H1 (cell line): ENCODE results near the gene TMEM41A. TPM values are rescaled to one million over a fixed set of nuclear protein-coding genes. Genes with fewer than 3 reads are reported as not detected.

Experiments
- CTCF ChIA-PET: fragments of 300-600 bp; sonication (Branson Sonifier 250); formaldehyde crosslinking; loops from one replicate; lab custom pipeline; 2021; ENCODE audit not compliant: partially characterized antibody; lab: Charles Lee
- POLR2A ChIA-PET: fragments of 300-600 bp; sonication (Branson Sonifier 250); formaldehyde crosslinking; loops from one replicate; lab custom pipeline; 2021; ENCODE audit warnings: inconsistent platforms; ENCODE audit not compliant: partially characterized antibody; lab: Charles Lee
- DNase-seq, 2 experiments: peaks; one replicate each; pipeline versions ENCODE4 v3.0.0 to v3.0.0-alpha.2; 2010 to 2022; ENCODE audit warnings: low spot score in 2 of 2, low read depth in 1 of 2, mixed read lengths in 1 of 2
- FAIRE-seq: peaks from 2 replicates; lab custom pipeline; 2011; peaks lifted over from hg19 to GRCh38; lab: Jason Lieb, UNC
- H2AFZ ChIP-seq: 2 replicates; pipeline ENCODE4 v1.8.1; 2012; ENCODE audit warnings: low read length, inconsistent platforms
- H2AK5ac ChIP-seq: 2 replicates; pipeline ENCODE4 v1.6.1; 2013; ENCODE audit warnings: low read depth, low read length
- H2BK120ac ChIP-seq: replicated peaks from 2 replicates; pipeline ENCODE3; 2013; ENCODE audit warnings: low read depth, low read length, inconsistent platforms
- H2BK12ac ChIP-seq: 2 replicates; pipeline ENCODE4 v1.6.1; 2013; ENCODE audit warnings: low read depth, low read length
- H2BK15ac ChIP-seq: 2 replicates; pipeline ENCODE4 v1.6.1; 2013; ENCODE audit warnings: low read length
- H2BK20ac ChIP-seq: 2 replicates; pipeline ENCODE4 v1.6.1; 2013; ENCODE audit warnings: low read length
- H2BK5ac ChIP-seq: 2 replicates; pipeline ENCODE4 v1.6.1; 2013; ENCODE audit warnings: low read depth, low read length
- H3K14ac ChIP-seq: 2 replicates; pipeline ENCODE4 v1.6.1; 2013; ENCODE audit warnings: inconsistent platforms; ENCODE audit not compliant: insufficient read length
- H3K18ac ChIP-seq: 2 replicates; pipeline ENCODE4 v1.6.1; 2013; ENCODE audit warnings: low read length; ENCODE audit errors: extremely low read depth
- H3K23ac ChIP-seq: 2 replicates; pipeline ENCODE4 v1.6.1; 2013; ENCODE audit warnings: inconsistent platforms; ENCODE audit not compliant: insufficient read length
- H3K23me2 ChIP-seq: 2 replicates; pipeline ENCODE4 v1.6.1; 2013; ENCODE audit warnings: low read depth, low read length
- H3K27ac ChIP-seq: 2 replicates; pipeline ENCODE4 v1.6.1; 2011; ENCODE audit warnings: low read depth, low read length, inconsistent platforms
- H3K27me3 ChIP-seq, 4 experiments: replicated peaks in 1 of 4; 1 replicate in 1 of 4; 2 replicates in 3 of 4; pipeline versions ENCODE4 v1.6.1 to v1.8.1; 2011 to 2013; ENCODE audit warnings: low read length in 3 of 4, mild to moderate bottlenecking in 3 of 4, inconsistent platforms in 2 of 4, mixed read lengths in 2 of 4, moderate library complexity in 1 of 4; ENCODE audit not compliant: control insufficient read depth in 3 of 4, insufficient read depth in 3 of 4; ENCODE audit errors: extremely low read depth in 1 of 4
- H3K36me3 ChIP-seq, 4 experiments: 2 replicates each; pipeline versions ENCODE4 v1.6.1 to v1.8.1; 2011 to 2013; ENCODE audit warnings: mild to moderate bottlenecking in 4 of 4, low read length in 3 of 4, moderate library complexity in 2 of 4, control low read depth in 1 of 4, inconsistent platforms in 1 of 4; ENCODE audit not compliant: insufficient read depth in 4 of 4, control insufficient read depth in 2 of 4
- H3K4ac ChIP-seq: replicated peaks from 2 replicates; pipeline ENCODE3; 2013; ENCODE audit warnings: low read length, low read depth, mixed read lengths, inconsistent platforms; ENCODE audit not compliant: insufficient read length
- H3K4me1 ChIP-seq, 4 experiments: replicated peaks in 1 of 4; 1 replicate in 1 of 4; 2 replicates in 3 of 4; pipeline versions ENCODE4 v1.6.1 to v1.8.1; 2011 to 2013; ENCODE audit warnings: low read length in 3 of 4, inconsistent platforms in 2 of 4, mixed read lengths in 1 of 4; ENCODE audit not compliant: insufficient read depth in 4 of 4, control insufficient read depth in 3 of 4
- H3K4me2 ChIP-seq, 2 experiments: 2 replicates each; pipeline versions ENCODE4 v1.6.1 to v1.8.1; 2011 to 2013; ENCODE audit warnings: low read depth in 2 of 2, low read length in 2 of 2, control low read depth in 1 of 2, inconsistent platforms in 1 of 2, mild to moderate bottlenecking in 1 of 2; ENCODE audit not compliant: insufficient read depth in 1 of 2
- H3K4me3 ChIP-seq, 4 experiments: fragments of 200-600, 300-600 bp in 1 of 4; sonication (generic), shearing (Covaris generic), sonication (Bioruptor Twin) in 1 of 4; 2 replicates each; pipeline versions ENCODE4 v1.5.1 to v1.8.1; 2011 to 2016; ENCODE audit warnings: low read length in 4 of 4, low read depth in 3 of 4, control low read depth in 2 of 4, inconsistent platforms in 2 of 4, mild to moderate bottlenecking in 2 of 4, mixed read lengths in 1 of 4, moderate library complexity in 1 of 4; ENCODE audit not compliant: insufficient read depth in 2 of 4; ENCODE audit errors: extremely low read depth in 1 of 4
- H3K56ac ChIP-seq: replicated peaks from 2 replicates; pipeline ENCODE3; 2013; ENCODE audit warnings: low read depth, mild to moderate bottlenecking, mixed read lengths, low read length, inconsistent platforms; ENCODE audit not compliant: insufficient read length
- H3K79me1 ChIP-seq: 2 replicates; pipeline ENCODE4 v1.6.1; 2013; ENCODE audit warnings: low read depth, low read length, control low read depth
- H3K79me2 ChIP-seq, 2 experiments: 2 replicates each; pipeline versions ENCODE4 v1.6.1 to v1.8.1; 2012 to 2013; ENCODE audit warnings: low read length in 2 of 2, mild to moderate bottlenecking in 2 of 2, inconsistent platforms in 1 of 2; ENCODE audit not compliant: insufficient read depth in 2 of 2, control insufficient read depth in 1 of 2
- H3K9ac ChIP-seq, 4 experiments: replicated peaks in 1 of 4; 1 replicate in 1 of 4; 2 replicates in 3 of 4; pipeline versions ENCODE4 v1.6.1 to v1.8.1; 2011 to 2013; ENCODE audit warnings: low read depth in 3 of 4, low read length in 3 of 4, control low read depth in 2 of 4, mild to moderate bottlenecking in 2 of 4, moderate library complexity in 2 of 4, inconsistent platforms in 1 of 4; ENCODE audit errors: extremely low read depth in 1 of 4
- H3K9me3 ChIP-seq, 2 experiments: 2 replicates each; pipeline versions ENCODE4 v1.6.1 to v1.8.1; 2012 to 2013; ENCODE audit warnings: mild to moderate bottlenecking in 2 of 2, moderate library complexity in 2 of 2, control low read depth in 1 of 2, inconsistent platforms in 1 of 2, low read depth in 1 of 2, low read length in 1 of 2, mixed read lengths in 1 of 2; ENCODE audit not compliant: insufficient read depth in 2 of 2
- H4K20me1 ChIP-seq, 2 experiments: replicated peaks in 1 of 2; 2 replicates each; pipeline versions ENCODE3 to v1.8.1; 2011 to 2013; ENCODE audit warnings: inconsistent platforms in 2 of 2, low read length in 2 of 2, mild to moderate bottlenecking in 1 of 2; ENCODE audit not compliant: insufficient read depth in 2 of 2, control insufficient read depth in 1 of 2
- H4K5ac ChIP-seq: 2 replicates; pipeline ENCODE4 v1.6.1; 2013; ENCODE audit warnings: low read length, low read depth, mixed read lengths, inconsistent platforms; ENCODE audit not compliant: insufficient read length
- H4K8ac ChIP-seq: 2 replicates; pipeline ENCODE4 v1.8.0; 2013; ENCODE audit warnings: mild to moderate bottlenecking, moderate library complexity, low read length, inconsistent platforms; ENCODE audit not compliant: insufficient read depth; ENCODE audit errors: extremely low read depth
- H4K91ac ChIP-seq: replicated peaks from 2 replicates; pipeline ENCODE3; 2013; ENCODE audit warnings: low read length, mixed read lengths, inconsistent platforms; ENCODE audit not compliant: insufficient read length
- FOSL1 ChIP-seq: IDR thresholded peaks from 2 replicates; pipeline ENCODE4 v1.6.1; 2011; ENCODE audit warnings: mild to moderate bottlenecking, low read depth, low read length, moderate library complexity; ENCODE audit not compliant: insufficient read depth
- HDAC2 ChIP-seq, 2 experiments: fragments of 300-600 bp in 1 of 2; sonication (generic) in 1 of 2; IDR thresholded peaks; 2 replicates each; pipeline ENCODE4 v1.6.1; 2011 to 2012; ENCODE audit warnings: low read depth in 2 of 2, low read length in 2 of 2, mild to moderate bottlenecking in 2 of 2, moderate library complexity in 2 of 2, borderline replicate concordance in 1 of 2, inconsistent platforms in 1 of 2
- KDM1A ChIP-seq: fragments of 200-600, 300-600 bp; sonication (generic); IDR thresholded peaks from 2 replicates; pipeline ENCODE4 v1.7.1; 2016; ENCODE audit warnings: mild to moderate bottlenecking, low read length, borderline replicate concordance
- NANOG ChIP-seq: IDR thresholded peaks from 2 replicates; pipeline ENCODE4 v1.6.1; 2011; ENCODE audit warnings: low read length, low read depth, mild to moderate bottlenecking, inconsistent platforms; ENCODE audit not compliant: insufficient read depth, poor library complexity, severe bottlenecking
- SAP30 ChIP-seq: fragments of 300-600 bp; sonication (generic); IDR thresholded peaks from 2 replicates; pipeline ENCODE4 v1.7.1; 2012; ENCODE audit warnings: low read length, moderate library complexity, mild to moderate bottlenecking, inconsistent platforms; ENCODE audit not compliant: insufficient read depth, insufficient replicate concordance
- WGBS, 2 experiments: shearing (Covaris generic) in 1 of 2; methylation state at CpG; one replicate each; pipeline versions ENCODE4 v1.1.6 to v1.1.7; 2013 to 2015; ENCODE audit warnings: low lambda C conversion rate in 2 of 2, mixed read lengths in 2 of 2, inconsistent platforms in 1 of 2, low coverage in 1 of 2, missing lambda C conversion rate in 1 of 2; ENCODE audit not compliant: insufficient replicate concordance in 2 of 2, insufficient coverage in 1 of 2, insufficient read length in 1 of 2; ENCODE audit errors: extremely low coverage in 1 of 2, missing lambda C conversion rate in 1 of 2; 5-methylcytosine and 5-hydroxymethylcytosine counted together
- polyA plus RNA-seq, 7 experiments: library from polyadenylated mRNA; depleted of rRNA in 3 of 7; stranded (reverse) in 5 of 7; unstranded in 2 of 7; fragments of >200 nt in 5 of 7; fragments of 200-250 nt in 2 of 7; gene quantifications; 1 replicate in 5 of 7; 2 replicates in 1 of 7; 4 replicates in 1 of 7; pipeline versions ENCODE4 v1.2.1 to v1.2.3, GENCODE V29; 2011 to 2013; ENCODE audit warnings: missing spikeins in 2 of 7, mixed read lengths in 2 of 7
- total RNA-seq: library from RNA; stranded (reverse); fragmentation: NEBNext Ultra II Directional; extraction: Animal tissue kit (Norgen Biotek cat#: 25700); gene quantifications from 2 replicates; pipeline ENCODE4 v1.2.1, GENCODE V29; 2021
- TF ChIP-seq, protein P1 (sequence below), 3 experiments: IDR thresholded peaks; 1 replicate in 2 of 3; 2 replicates in 1 of 3; pipeline versions ENCODE4 v1.5.1 to v1.6.1; 2011; ENCODE audit warnings: low read length in 3 of 3, mild to moderate bottlenecking in 3 of 3, inconsistent platforms in 2 of 3, low read depth in 1 of 3, moderate library complexity in 1 of 3; ENCODE audit not compliant: insufficient read depth in 1 of 3; ENCODE audit errors: control extremely low read depth in 1 of 3
- TF ChIP-seq, protein P2 (sequence below): IDR thresholded peaks from 2 replicates; pipeline ENCODE4 v1.6.1; 2011; ENCODE audit warnings: low read length, improper control_type of control experiment

TMEM41A gene
- total and polyA plus RNA-seq, 2 of the 8 experiments (the other 6 are each of a cell fraction or from before 2014, with no cell fraction given) = 14.1 to 17.5 TPM

DNA sequence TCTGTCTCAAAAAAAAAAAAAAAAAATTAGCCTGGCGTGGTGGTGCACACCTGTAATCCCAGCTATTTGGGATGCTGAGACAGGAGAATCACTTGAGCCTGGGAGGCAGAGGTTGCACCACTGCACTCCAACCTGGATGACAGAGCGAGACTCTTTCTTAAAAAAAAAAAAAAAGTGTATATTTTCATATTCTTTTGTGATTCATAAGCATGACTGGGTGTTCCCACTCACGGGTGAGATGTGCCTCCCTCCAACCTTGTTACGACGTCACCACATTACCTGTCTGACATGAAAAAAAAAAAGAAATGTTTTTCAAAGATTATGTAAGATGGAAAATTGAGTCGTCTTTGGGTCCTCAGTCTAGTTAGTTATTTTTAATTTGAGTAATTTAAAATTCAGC lies 56.8 kb downstream of the TMEM41A start:
- Histone ChIP-seq H2BK15ac (no peak overlapping the region), H3K79me2 (no peaks in the 10 kb centered on the region), H2BK20ac (no peak overlapping the region), H3K9me3 (no peaks in the 10 kb centered on the region), H2BK12ac (no peak overlapping the region), H2AFZ (no peak overlapping the region), H3K79me1 (no peaks in the 10 kb centered on the region), H3K14ac (no peak overlapping the region), H3K36me3 (no peaks in the 10 kb centered on the region), H3K27ac (no peak overlapping the region), H3K23me2 (no peaks in the 10 kb centered on the region), H3K9ac (no peak overlapping the region), H4K20me1 (no peaks in the 10 kb centered on the region), H3K4ac (no peak overlapping the region), H4K5ac (no peak overlapping the region), H4K8ac (no peak overlapping the region), H3K23ac (no peak overlapping the region), H3K4me2 (no peak overlapping the region), H3K4me3 (no peak overlapping the region), H3K27me3 (no peaks in the 10 kb centered on the region), H3K4me1 (no peaks in the 10 kb centered on the region), H4K91ac (no peak overlapping the region), H3K18ac (no peak overlapping the region), H3K56ac (no peak overlapping the region), H2AK5ac (no peak overlapping the region), H2BK120ac (no peak overlapping the region), H2BK5ac (no peak overlapping the region)
- 95% methylated on average over 5 of the region's 6 CpGs; no CpG with 5 or more reads in 1 of the 2 experiments for WGBS, 2 experiments
- POLR2A ChIA-PET = no interaction called here
- FAIRE-seq (no peak), DNase-seq (no peak)
- TF ChIP-seq FOSL1 = no peak
- TF ChIP-seq, protein P1, sequence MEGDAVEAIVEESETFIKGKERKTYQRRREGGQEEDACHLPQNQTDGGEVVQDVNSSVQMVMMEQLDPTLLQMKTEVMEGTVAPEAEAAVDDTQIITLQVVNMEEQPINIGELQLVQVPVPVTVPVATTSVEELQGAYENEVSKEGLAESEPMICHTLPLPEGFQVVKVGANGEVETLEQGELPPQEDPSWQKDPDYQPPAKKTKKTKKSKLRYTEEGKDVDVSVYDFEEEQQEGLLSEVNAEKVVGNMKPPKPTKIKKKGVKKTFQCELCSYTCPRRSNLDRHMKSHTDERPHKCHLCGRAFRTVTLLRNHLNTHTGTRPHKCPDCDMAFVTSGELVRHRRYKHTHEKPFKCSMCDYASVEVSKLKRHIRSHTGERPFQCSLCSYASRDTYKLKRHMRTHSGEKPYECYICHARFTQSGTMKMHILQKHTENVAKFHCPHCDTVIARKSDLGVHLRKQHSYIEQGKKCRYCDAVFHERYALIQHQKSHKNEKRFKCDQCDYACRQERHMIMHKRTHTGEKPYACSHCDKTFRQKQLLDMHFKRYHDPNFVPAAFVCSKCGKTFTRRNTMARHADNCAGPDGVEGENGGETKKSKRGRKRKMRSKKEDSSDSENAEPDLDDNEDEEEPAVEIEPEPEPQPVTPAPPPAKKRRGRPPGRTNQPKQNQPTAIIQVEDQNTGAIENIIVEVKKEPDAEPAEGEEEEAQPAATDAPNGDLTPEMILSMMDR (IDR thresholded peaks at IDR 0.05; ENCODE audit: control extremely low read depth in 1 of 3, insufficient read depth in 1 of 3, low read depth in 1 of 3, low read length in 3 of 3) = no peak
- no peak for TF ChIP-seq SAP30
- TF ChIP-seq, protein P2, sequence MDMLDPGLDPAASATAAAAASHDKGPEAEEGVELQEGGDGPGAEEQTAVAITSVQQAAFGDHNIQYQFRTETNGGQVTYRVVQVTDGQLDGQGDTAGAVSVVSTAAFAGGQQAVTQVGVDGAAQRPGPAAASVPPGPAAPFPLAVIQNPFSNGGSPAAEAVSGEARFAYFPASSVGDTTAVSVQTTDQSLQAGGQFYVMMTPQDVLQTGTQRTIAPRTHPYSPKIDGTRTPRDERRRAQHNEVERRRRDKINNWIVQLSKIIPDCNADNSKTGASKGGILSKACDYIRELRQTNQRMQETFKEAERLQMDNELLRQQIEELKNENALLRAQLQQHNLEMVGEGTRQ = no peak
- no peak for TF ChIP-seq NANOG
- no peak for TF ChIP-seq KDM1A
- no peak for TF ChIP-seq HDAC2 (IDR thresholded peaks at IDR 0.05; ENCODE audit: borderline replicate concordance in 1 of 2, low read depth in 2 of 2, low read length in 2 of 2)
- CTCF ChIA-PET = interaction anchor here (0.7 to 1.7 kb wide), 3 partner anchors 19 to 161 kb away, joined by 3 to 5 read pairs (median 3); no protein-coding TSS in a partner anchor
